Heart right ventricle (tissue), 16 donors: Measurements from ENCODE around the gene FAM209A. TPM values are rescaled to one million over a fixed set of nuclear protein-coding genes. Genes with fewer than 3 reads are reported as not detected.

Experiments
- ATAC-seq, 8 donors: fragments of 200-7000 bp; cut with Tn5 transposase; one replicate each; pipeline ENCODE4 v1.9.1; 2020; ENCODE audit warnings: mild to moderate bottlenecking in 8 of 8, moderate library complexity in 8 of 8, moderate number of reproducible peaks in 1 of 8
- DNase-seq, 2 donors: peaks; one replicate each; pipeline ENCODE4 v3.0.0-alpha.2; 2020
- H3K27ac ChIP-seq, 10 donors: fragments of 200-600 bp; sonication (generic) in 2 of 10; one replicate each; pipeline versions ENCODE4 v1.5.0 to v1.8.0; 2020 to 2022; ENCODE audit warnings: mild to moderate bottlenecking in 3 of 10
- H3K27me3 ChIP-seq, 7 donors: fragments of 200-600 bp; one replicate each; pipeline ENCODE4 v1.8.0; 2021 to 2022; ENCODE audit warnings: mild to moderate bottlenecking in 2 of 7
- H3K36me3 ChIP-seq, 9 donors: fragments of 200-600 bp; sonication (generic) in 1 of 9; one replicate each; pipeline versions ENCODE4 v1.5.0 to v1.8.0; 2020 to 2022; ENCODE audit warnings: mild to moderate bottlenecking in 2 of 9
- H3K4me1 ChIP-seq, 9 donors: fragments of 200-600 bp; sonication (generic) in 1 of 9; one replicate each; pipeline versions ENCODE4 v1.5.0 to v1.8.0; 2020 to 2022; ENCODE audit warnings: mild to moderate bottlenecking in 4 of 9
- H3K4me3 ChIP-seq, 10 donors: fragments of 200-600 bp; sonication (generic) in 2 of 10; one replicate each; pipeline versions ENCODE4 v1.5.0 to v1.8.0; 2020 to 2022; ENCODE audit warnings: mild to moderate bottlenecking in 7 of 10, moderate library complexity in 2 of 10
- H3K9me3 ChIP-seq, 11 donors: fragments of 200-600 bp in 10 of 11; sonication (generic) in 2 of 11; one replicate each; pipeline versions ENCODE4 v1.5.0 to v1.8.0; 2013 to 2022; ENCODE audit warnings: mild to moderate bottlenecking in 2 of 11, control low read depth in 1 of 11, moderate library complexity in 1 of 11
- WGBS, 2 donors: extraction: QIAGEN DNeasy Blood & Tissue Kit; methylation state at CpG; one replicate each; pipeline ENCODE4 v1.1.7; 2013; ENCODE audit warnings: inconsistent platforms in 1 of 2; 5-methylcytosine and 5-hydroxymethylcytosine counted together
- intact Hi-C, 10 donors: fragments of 100-400 bp; cut with DNase I; formaldehyde crosslinking; loops; one replicate each; pipeline versions ENCODE4 v1.11.1 to v1.14.2; 2022
- polyA plus RNA-seq, 2 donors: library from polyadenylated mRNA; stranded (reverse); fragments of 200-250 nt; gene quantifications; one replicate each; pipeline ENCODE4 v1.2.3, GENCODE V29; 2013
- total RNA-seq, 10 donors: library from RNA; stranded (reverse); fragmentation: NEBNext Ultra II Directional in 3 of 10; extraction: Animal tissue kit (Norgen Biotek cat#: 25700) in 3 of 10; gene quantifications; one replicate each; pipeline versions ENCODE4 v1.2.1 to v1.2.4, GENCODE V29; 2021 to 2023
- TF ChIP-seq, protein P1 (sequence below), 9 donors: fragments of 200-600 bp; sonication (generic) in 2 of 9; IDR thresholded peaks; one replicate each; pipeline versions ENCODE4 v1.5.0 to v1.8.0; 2021 to 2022; ENCODE audit warnings: antibody characterized with exemption in 9 of 9, mild to moderate bottlenecking in 5 of 9, moderate library complexity in 1 of 9
- donor health status: Arrhythmogenic right ventricular cardiomyopathy.
- donor health status: ischemic (EF 13 %, LVEDD 7.1; RV severe dilation, severe dysfunction).
- donor health status: healthy with polysubstance abuse.
- donor health status: DM: no; HTN: yes; CAD: no.
- donor health status: DM: no; HTN: no; CAD: no.
- donor health status: ischemic (EF 25% LVEDD 6.9; RV normal size, moderate dysfunction).
- donor health status: ischemic (EF 25% LVEDD 5.7; RV mildly dilated, moderate dysfunction).
- donor health status: healthy.
- donor health status: DM: yes; HTN: yes; CAD: no.
- donor health status: Ischemic cardiomyopathy.
- donor health status: ischemic (EF 35%, LVEDD 5.7; RV mildly dilated, moderate dysfunction).
- donor health status: nonischemic (EF 11% LVEDD 7.7; RV severe dilation, severe dysfunction).
- donor health status: DM: yes; HTN: yes; CAD: no.
- donor health status: PGD.
- donor health status: ischemic (EF 29% LVEDD 5.4; RV normal size, mild dysfunction).
- donor health status: nonischemic (EF 23%, LVEDD 6.1; RV moderate dilation, normal function).

The FAM209A gene
- total and polyA plus RNA-seq, 12 donors, result 0.04 TPM; not detected in 11

DNA sequence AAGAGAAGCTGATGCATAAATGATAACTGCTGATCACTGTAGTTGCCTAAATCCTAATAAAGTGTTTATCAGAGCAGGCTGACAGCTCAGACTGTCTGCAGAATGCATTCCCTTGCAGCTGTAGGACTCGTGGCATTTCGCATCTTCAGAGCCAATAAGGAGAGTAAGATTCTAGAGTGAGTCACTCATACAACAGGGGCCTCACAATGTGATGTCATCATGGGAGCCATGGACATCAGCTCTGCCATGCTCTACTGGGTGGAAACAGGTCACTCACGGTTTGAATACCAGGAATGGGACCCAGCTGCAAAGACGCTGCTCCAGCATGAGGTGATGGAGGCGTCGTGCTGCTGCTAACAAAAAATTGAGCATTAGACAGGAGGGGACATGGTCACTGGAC, 15.9 kb downstream of the FAM209A start:
- H3K27me3 ChIP-seq, result no peaks in the 10 kb centered on the region
- intact Hi-C loops, result loop anchor here in 1 of 10 donors (10.0 kb wide), 1 partner anchor 804 kb away; no protein-coding TSS in a partner anchor
- peaks cover 0 to 5% (median 0%) of the 10 kb centered on the region in 11 donors for H3K9me3 ChIP-seq
- DNase-seq, result no peak
- no peaks in the 10 kb centered on the region for H3K4me1 ChIP-seq
- TF ChIP-seq, protein P1, sequence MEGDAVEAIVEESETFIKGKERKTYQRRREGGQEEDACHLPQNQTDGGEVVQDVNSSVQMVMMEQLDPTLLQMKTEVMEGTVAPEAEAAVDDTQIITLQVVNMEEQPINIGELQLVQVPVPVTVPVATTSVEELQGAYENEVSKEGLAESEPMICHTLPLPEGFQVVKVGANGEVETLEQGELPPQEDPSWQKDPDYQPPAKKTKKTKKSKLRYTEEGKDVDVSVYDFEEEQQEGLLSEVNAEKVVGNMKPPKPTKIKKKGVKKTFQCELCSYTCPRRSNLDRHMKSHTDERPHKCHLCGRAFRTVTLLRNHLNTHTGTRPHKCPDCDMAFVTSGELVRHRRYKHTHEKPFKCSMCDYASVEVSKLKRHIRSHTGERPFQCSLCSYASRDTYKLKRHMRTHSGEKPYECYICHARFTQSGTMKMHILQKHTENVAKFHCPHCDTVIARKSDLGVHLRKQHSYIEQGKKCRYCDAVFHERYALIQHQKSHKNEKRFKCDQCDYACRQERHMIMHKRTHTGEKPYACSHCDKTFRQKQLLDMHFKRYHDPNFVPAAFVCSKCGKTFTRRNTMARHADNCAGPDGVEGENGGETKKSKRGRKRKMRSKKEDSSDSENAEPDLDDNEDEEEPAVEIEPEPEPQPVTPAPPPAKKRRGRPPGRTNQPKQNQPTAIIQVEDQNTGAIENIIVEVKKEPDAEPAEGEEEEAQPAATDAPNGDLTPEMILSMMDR (IDR thresholded peaks at IDR 0.05), result no peak
- H3K36me3 ChIP-seq, result no peaks in the 10 kb centered on the region
- no peak overlapping the region for H3K27ac ChIP-seq
- H3K4me3 ChIP-seq, result no peak overlapping the region
- WGBS, 2 donors, result 81% methylated on average over 6 of the region's 6 CpGs
- ATAC-seq, result no peak

DNA sequence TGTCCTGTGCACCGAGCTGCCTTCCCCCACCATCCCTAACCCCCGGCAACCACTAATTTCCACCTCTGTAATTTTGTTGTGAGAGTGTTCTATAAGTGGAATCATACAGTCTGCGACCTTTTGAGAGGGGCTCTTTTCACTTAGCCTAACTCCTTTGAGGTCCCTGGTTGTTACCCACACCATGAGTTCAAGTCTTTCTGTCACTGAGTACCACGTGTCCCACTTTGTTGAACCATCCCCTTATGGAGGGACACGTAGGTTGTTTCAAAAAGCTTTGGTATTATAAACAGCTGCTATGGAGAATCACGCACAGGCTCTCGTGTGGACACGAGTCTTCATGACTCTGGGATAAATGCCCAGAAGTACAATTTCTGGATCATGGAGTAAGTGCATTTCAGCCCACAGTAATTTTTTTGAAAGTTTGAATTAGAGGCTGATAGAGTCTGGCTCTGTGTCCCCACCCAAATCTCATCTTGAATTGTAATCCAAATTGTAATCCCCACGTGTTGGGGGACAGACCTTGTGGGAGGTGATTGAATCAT, 18.0 kb downstream of the FAM209A start:
- Histone ChIP-seq H3K27me3 (no peaks in the 10 kb centered on the region), H3K4me1 (no peaks in the 10 kb centered on the region), H3K9me3 (no peaks in the 10 kb centered on the region), H3K27ac (no peak overlapping the region), H3K4me3 (no peak overlapping the region), H3K36me3 (no peaks in the 10 kb centered on the region)
- TF ChIP-seq, protein P1 (IDR thresholded peaks at IDR 0.05), result no peak
- DNase-seq (no peak), ATAC-seq (no peak)
- WGBS, 2 donors, result 70 to 71% methylated on average over 9 of the region's 9 CpGs
- intact Hi-C loops, result loop anchor here in 1 of 10 donors (10.0 kb wide), 1 partner anchor 802 kb away; no protein-coding TSS in a partner anchor

DNA sequence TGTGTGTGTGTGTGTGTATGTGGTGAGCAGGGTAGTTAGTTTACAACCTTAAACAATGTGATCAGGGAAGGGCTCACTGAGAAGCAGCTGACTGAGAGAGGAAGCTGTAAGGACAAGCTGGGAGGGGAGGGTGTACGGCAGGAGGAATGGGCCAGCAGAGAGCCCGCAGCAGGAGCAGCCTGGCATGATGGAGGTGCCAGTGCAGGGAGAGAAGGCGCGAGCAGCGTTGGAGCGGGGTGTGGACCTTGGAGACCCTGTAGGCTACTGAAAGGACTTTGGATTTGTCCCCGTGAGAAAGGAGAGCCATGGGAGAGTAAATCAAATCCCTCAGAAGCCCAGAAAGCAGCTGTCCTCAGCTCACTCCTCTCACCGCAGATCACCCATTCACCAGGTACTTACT, 27.0 kb downstream of the FAM209A start:
- no peaks in the 10 kb centered on the region for H3K27me3 ChIP-seq
- ATAC-seq, result no peak
- 89 to 93% methylated on average over 8 of the region's 8 CpGs for WGBS, 2 donors
- H3K36me3 ChIP-seq, result no peaks in the 10 kb centered on the region
- H3K4me3 ChIP-seq, result no peak overlapping the region
- intact Hi-C loops, result loop anchor here in 7 of 10 donors (2.0 to 10.0 kb wide), 6 partner anchors 25 to 796 kb away; partner anchors contain the start of genes AURKA (in 1 of the 7) and CSTF1 (in 1 of the 7)
- no peak for DNase-seq
- peaks cover 0 to 25% (median 11%) of the 10 kb centered on the region in 9 donors for H3K4me1 ChIP-seq
- H3K27ac ChIP-seq, result no peak overlapping the region
- H3K9me3 ChIP-seq, result peaks cover 0 to 4% (median 0%) of the 10 kb centered on the region in 11 donors
- TF ChIP-seq, protein P1 (IDR thresholded peaks at IDR 0.05), result no peak

DNA sequence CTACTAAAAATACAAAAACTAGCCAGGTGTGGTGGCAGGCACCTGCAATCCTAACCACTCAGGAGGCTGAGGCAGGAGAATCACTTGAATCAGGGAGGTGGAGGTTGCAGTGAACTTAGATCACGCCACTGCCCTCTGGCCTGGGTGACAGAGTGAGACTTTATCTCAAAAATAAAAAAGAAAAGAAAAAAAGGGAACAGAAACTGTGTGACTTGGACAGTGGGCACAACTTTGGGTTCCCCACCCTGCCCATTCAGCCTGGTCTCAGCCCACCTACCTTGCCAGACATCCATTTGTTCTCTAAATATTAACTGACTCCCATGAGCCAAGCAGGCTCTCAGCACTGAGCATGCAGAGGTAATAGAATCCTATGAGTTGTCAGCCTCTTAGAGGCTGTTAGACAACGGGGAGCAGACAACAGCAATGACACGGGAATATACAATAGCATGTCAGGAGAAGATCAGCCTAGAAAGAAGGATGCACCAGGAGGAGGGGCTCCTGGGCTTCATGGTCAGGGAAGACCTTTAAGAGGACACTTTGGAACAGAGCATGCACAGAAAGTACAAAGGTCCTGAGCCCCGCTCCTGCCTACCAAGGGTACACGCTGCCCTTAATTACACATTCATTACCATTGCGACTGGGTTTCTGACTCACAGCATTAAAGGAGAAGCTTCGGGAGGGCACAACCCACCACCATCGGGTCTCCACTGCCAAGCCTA, 28.5 kb downstream of the FAM209A start:
- H3K9me3 ChIP-seq, result peaks cover 0 to 4% (median 0%) of the 10 kb centered on the region in 11 donors
- H3K4me3 ChIP-seq, result no peak overlapping the region
- peaks cover 0 to 25% (median 12%) of the 10 kb centered on the region in 9 donors for H3K4me1 ChIP-seq
- TF ChIP-seq, protein P1 (IDR thresholded peaks at IDR 0.05), result no peak
- H3K36me3 ChIP-seq, result no peaks in the 10 kb centered on the region
- H3K27me3 ChIP-seq, result no peaks in the 10 kb centered on the region
- no peak for ATAC-seq
- WGBS, 2 donors, result 74 to 76% methylated on average over 8 of the region's 8 CpGs
- no peak overlapping the region for H3K27ac ChIP-seq
- no peak for DNase-seq
- intact Hi-C loops, result loop anchor here in 7 of 10 donors (5.0 to 10.0 kb wide), 5 partner anchors 158 to 794 kb away; partner anchors contain the start of genes AURKA (in 1 of the 7) and CSTF1 (in 1 of the 7)
